Mucosa of stomach (tissue), 1 donor: ENCODE data around the gene MUC4.

Experiments used
- H3K27me3 ChIP-seq: one replicate; pipeline ENCODE4 v1.7.0; 2013; ENCODE audit warnings: mild to moderate bottlenecking, low read length; ENCODE audit not compliant: control insufficient read depth, insufficient read depth
- H3K36me3 ChIP-seq: one replicate; pipeline ENCODE4 v1.7.0; 2013; ENCODE audit warnings: low read length; ENCODE audit not compliant: control insufficient read depth, insufficient read depth
- H3K4me1 ChIP-seq: one replicate; pipeline ENCODE4 v1.7.0; 2013; ENCODE audit warnings: mild to moderate bottlenecking, low read length; ENCODE audit not compliant: control insufficient read depth, insufficient read depth
- H3K4me3 ChIP-seq: one replicate; pipeline ENCODE4 v1.7.0; 2013; ENCODE audit warnings: low read length
- H3K9ac ChIP-seq: one replicate; pipeline ENCODE4 v1.7.0; 2013; ENCODE audit warnings: mild to moderate bottlenecking, low read length, moderate library complexity
- H3K9me3 ChIP-seq: one replicate; pipeline ENCODE4 v1.7.0; 2013; ENCODE audit warnings: mild to moderate bottlenecking, low read length, moderate library complexity; ENCODE audit not compliant: control insufficient read depth
- donor health status: Pancreatic carcinoma.

Gene MUC4

DNA sequence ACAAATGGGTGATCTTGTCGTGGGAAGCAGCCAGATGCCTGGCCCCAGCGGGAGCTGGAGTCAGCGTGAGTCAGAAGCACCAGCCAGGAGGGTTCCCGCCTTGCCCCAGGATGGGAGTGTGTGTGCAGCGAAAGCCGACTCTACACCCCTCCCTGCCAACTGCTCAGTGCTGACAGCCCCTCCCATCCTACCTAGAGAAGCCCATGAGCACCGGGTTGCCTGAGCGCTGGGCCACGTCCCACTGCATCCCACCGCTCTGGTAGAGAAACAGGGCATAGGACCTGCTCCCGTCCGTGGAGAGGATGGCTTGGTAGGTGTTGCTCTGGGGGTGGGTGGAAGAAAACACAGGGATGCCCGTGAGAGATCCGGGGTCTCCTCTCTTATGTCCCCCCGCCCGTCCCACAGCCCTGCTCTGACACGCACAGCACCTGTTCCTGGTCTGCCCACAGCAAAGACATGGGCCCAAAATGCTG lies 42.9 kb downstream of the MUC4 start:
- Histone ChIP-seq H3K4me3 (no peak overlapping the region), H3K9ac (no peak overlapping the region), H3K36me3 (no peaks in the 10 kb centered on the region), H3K27me3 (peaks cover 6% of the 10 kb centered on the region), H3K4me1 (no peaks in the 10 kb centered on the region), H3K9me3 (no peaks in the 10 kb centered on the region)

GRCh38 chr3:195768414-195768813 lies 43.3 kb downstream of the MUC4 start:
- no peaks in the 10 kb centered on the region for H3K36me3 ChIP-seq
- peaks cover 6% of the 10 kb centered on the region for H3K27me3 ChIP-seq
- no peak overlapping the region for H3K4me3 ChIP-seq
- no peaks in the 10 kb centered on the region for H3K9me3 ChIP-seq
- no peak overlapping the region for H3K9ac ChIP-seq
- H3K4me1 ChIP-seq: no peaks in the 10 kb centered on the region

DNA sequence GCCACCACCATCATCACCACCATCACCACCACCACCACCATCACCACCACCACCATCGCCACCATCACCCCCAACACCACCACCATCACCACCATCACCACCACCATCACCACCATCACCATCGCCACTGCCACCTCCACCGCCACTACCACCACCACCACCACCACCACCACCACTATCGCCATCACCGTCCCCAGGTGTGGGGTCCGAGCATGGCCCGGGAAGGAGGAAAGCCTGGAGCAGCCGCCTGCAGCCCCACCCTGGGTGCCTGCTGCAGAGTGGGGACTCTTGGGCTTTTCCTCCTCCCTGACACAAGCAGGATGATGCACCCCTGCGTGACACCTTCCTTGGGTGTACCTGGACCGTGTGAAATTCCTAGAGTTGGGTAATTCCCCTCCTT lies 43.9 kb downstream of the MUC4 start:
- Histone ChIP-seq H3K9ac (no peak overlapping the region), H3K36me3 (no peaks in the 10 kb centered on the region), H3K4me3 (no peak overlapping the region), H3K9me3 (no peaks in the 10 kb centered on the region), H3K27me3 (peaks cover 6% of the 10 kb centered on the region), H3K4me1 (no peaks in the 10 kb centered on the region)

DNA sequence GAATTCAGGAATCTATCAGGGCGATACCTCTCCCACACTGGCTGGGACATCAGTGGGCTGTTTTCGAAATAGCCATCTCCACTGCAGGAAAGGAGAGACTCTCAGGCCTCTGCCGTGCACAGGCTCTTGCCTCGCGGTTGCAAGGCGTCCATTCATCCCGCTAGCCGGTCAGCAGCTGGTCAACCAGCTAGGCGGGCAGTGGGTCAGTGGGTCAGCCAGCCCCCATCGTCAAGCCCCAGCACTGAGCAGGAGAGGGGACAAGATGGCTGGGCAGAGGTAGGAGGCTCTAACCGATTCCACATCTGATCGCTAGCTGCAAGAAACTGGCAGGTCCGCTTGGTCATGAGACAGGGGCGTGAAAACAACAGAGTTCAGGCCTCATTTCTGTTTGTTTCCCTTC lies 45.1 kb downstream of the MUC4 start:
- Histone ChIP-seq H3K36me3 (no peaks in the 10 kb centered on the region), H3K4me1 (no peaks in the 10 kb centered on the region), H3K9me3 (no peaks in the 10 kb centered on the region), H3K9ac (no peak overlapping the region), H3K27me3 (peaks cover 6% of the 10 kb centered on the region), H3K4me3 (no peak overlapping the region)

- no peaks in the 10 kb centered on the region for H3K36me3 ChIP-seq
- no peak overlapping the region for H3K4me3 ChIP-seq
- peaks cover 15% of the 10 kb centered on the region for H3K27me3 ChIP-seq
- H3K9ac ChIP-seq: no peak overlapping the region
- no peaks in the 10 kb centered on the region for H3K9me3 ChIP-seq
- no peaks in the 10 kb centered on the region for H3K4me1 ChIP-seq
Measured at GRCh38 chr3:195764961-195765706, 46.6 kb downstream of the MUC4 start.

- no peaks in the 10 kb centered on the region for H3K9me3 ChIP-seq
- H3K27me3 ChIP-seq: peaks cover 19% of the 10 kb centered on the region
- no peaks in the 10 kb centered on the region for H3K4me1 ChIP-seq
- no peak overlapping the region for H3K9ac ChIP-seq
- no peaks in the 10 kb centered on the region for H3K36me3 ChIP-seq
- no peak overlapping the region for H3K4me3 ChIP-seq
Measured at GRCh38 chr3:195763843-195764825, 47.6 kb downstream of the MUC4 start.

GRCh38 chr3:195763076-195763830 lies 48.5 kb downstream of the MUC4 start:
- H3K9ac ChIP-seq: no peak overlapping the region
- no peak overlapping the region for H3K4me3 ChIP-seq
- H3K4me1 ChIP-seq: no peaks in the 10 kb centered on the region
- peaks cover 24% of the 10 kb centered on the region for H3K27me3 ChIP-seq
- no peaks in the 10 kb centered on the region for H3K36me3 ChIP-seq
- H3K9me3 ChIP-seq: no peaks in the 10 kb centered on the region

DNA sequence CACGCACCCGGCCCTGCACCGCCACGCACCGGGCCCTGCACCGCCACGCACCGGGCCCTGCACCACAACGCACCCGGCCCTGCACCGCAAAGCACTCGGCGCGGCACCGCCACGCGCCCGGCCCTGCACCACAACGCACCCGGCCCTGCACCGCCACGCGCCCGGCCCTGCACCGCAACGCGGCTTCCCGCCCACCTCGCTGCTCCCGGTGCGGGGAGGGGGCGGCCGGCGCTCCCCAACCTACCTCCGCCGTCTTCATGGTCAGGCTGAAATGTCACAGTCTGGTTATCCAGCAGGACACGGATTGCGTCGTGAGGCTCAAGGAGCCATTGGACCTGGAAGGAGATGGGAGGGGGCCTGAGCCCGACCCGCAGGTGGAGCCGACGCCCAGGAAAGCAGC lies 49.1 kb downstream of the MUC4 start:
- H3K4me1 ChIP-seq: no peaks in the 10 kb centered on the region
- peaks cover 30% of the 10 kb centered on the region for H3K27me3 ChIP-seq
- no peak overlapping the region for H3K4me3 ChIP-seq
- H3K9ac ChIP-seq: no peak overlapping the region
- H3K9me3 ChIP-seq: no peaks in the 10 kb centered on the region
- no peaks in the 10 kb centered on the region for H3K36me3 ChIP-seq

GRCh38 chr3:195762249-195762585 lies 49.5 kb downstream of the MUC4 start:
- no peak overlapping the region for H3K9ac ChIP-seq
- no peaks in the 10 kb centered on the region for H3K9me3 ChIP-seq
- no peaks in the 10 kb centered on the region for H3K4me1 ChIP-seq
- peaks cover 34% of the 10 kb centered on the region for H3K27me3 ChIP-seq
- no peaks in the 10 kb centered on the region for H3K36me3 ChIP-seq
- no peak overlapping the region for H3K4me3 ChIP-seq

- Histone ChIP-seq H3K4me3 (no peak overlapping the region), H3K27me3 (peaks cover 39% of the 10 kb centered on the region), H3K4me1 (no peaks in the 10 kb centered on the region), H3K9ac (no peak overlapping the region), H3K9me3 (no peaks in the 10 kb centered on the region), H3K36me3 (no peaks in the 10 kb centered on the region)
Measured at GRCh38 chr3:195761567-195762248, 50.0 kb downstream of the MUC4 start.

- H3K4me3 ChIP-seq: no peak overlapping the region
- no peaks in the 10 kb centered on the region for H3K36me3 ChIP-seq
- no peaks in the 10 kb centered on the region for H3K4me1 ChIP-seq
Measured at GRCh38 chr3:195761123-195761566, 50.6 kb downstream of the MUC4 start.

More at GRCh38 chr3:195761123-195761566, 50.6 kb downstream of the MUC4 start:
- H3K9me3 ChIP-seq: no peaks in the 10 kb centered on the region
- no peak overlapping the region for H3K9ac ChIP-seq
- peaks cover 40% of the 10 kb centered on the region for H3K27me3 ChIP-seq
